H9 (cell line): ENCODE results near the gene TXLNB. TPM values are rescaled to one million over a fixed set of nuclear protein-coding genes. Genes with fewer than 3 reads are reported as not detected.

ENCODE experiments used
- DNase-seq: peaks from one replicate; pipeline ENCODE4 v3.0.0-alpha.2; 2017
- H2AFZ ChIP-seq: one replicate; pipeline ENCODE4 v1.6.1; 2013; ENCODE audit warnings: mild to moderate bottlenecking, low read length, control low read depth, moderate library complexity
- H2AK5ac ChIP-seq: 2 replicates; pipeline ENCODE4 v1.6.1; 2013; ENCODE audit warnings: low read length, control low read depth, mixed read lengths; ENCODE audit not compliant: insufficient read length
- H2BK120ac ChIP-seq: one replicate; pipeline ENCODE4 v1.6.1; 2013; ENCODE audit warnings: low read depth, mild to moderate bottlenecking, low read length, control low read depth, inconsistent platforms; ENCODE audit not compliant: poor library complexity, severe bottlenecking
- H2BK12ac ChIP-seq: 2 replicates; pipeline ENCODE4 v1.6.1; 2013; ENCODE audit warnings: low read length, control low read depth, mixed read lengths, low read depth; ENCODE audit not compliant: insufficient read length
- H2BK15ac ChIP-seq: 2 replicates; pipeline ENCODE4 v1.6.1; 2013; ENCODE audit warnings: low read depth, low read length, control low read depth
- H2BK20ac ChIP-seq: one replicate; pipeline ENCODE4 v1.6.1; 2013; ENCODE audit warnings: low read depth, mild to moderate bottlenecking, low read length, control low read depth, inconsistent platforms; ENCODE audit not compliant: poor library complexity, severe bottlenecking
- H2BK5ac ChIP-seq: 2 replicates; pipeline ENCODE4 v1.6.1; 2013; ENCODE audit warnings: low read length, control low read depth, mixed read lengths; ENCODE audit not compliant: insufficient read length
- H3K14ac ChIP-seq: 2 replicates; pipeline ENCODE4 v1.6.1; 2013; ENCODE audit warnings: low read length, control low read depth; ENCODE audit not compliant: insufficient read depth
- H3K18ac ChIP-seq: 2 replicates; pipeline ENCODE4 v1.6.1; 2013; ENCODE audit warnings: low read depth, mild to moderate bottlenecking, mixed read lengths, low read length, control low read depth; ENCODE audit not compliant: insufficient read length
- H3K23ac ChIP-seq: 2 replicates; pipeline ENCODE4 v1.6.1; 2013; ENCODE audit warnings: low read length, control low read depth, mixed read lengths, low read depth; ENCODE audit not compliant: insufficient read length
- H3K23me2 ChIP-seq: 2 replicates; pipeline ENCODE4 v1.6.1; 2013; ENCODE audit warnings: low read depth, mild to moderate bottlenecking, mixed read lengths, low read length, control low read depth; ENCODE audit not compliant: insufficient read length, poor library complexity, severe bottlenecking
- H3K27ac ChIP-seq: 2 replicates; pipeline ENCODE4 v1.5.1; 2013; ENCODE audit warnings: low read length, control low read depth, mixed read lengths, low read depth; ENCODE audit not compliant: insufficient read length
- H3K27me3 ChIP-seq: 2 replicates; pipeline ENCODE4 v1.6.1; 2013; ENCODE audit warnings: low read length, control low read depth, inconsistent platforms; ENCODE audit not compliant: insufficient read depth
- H3K4ac ChIP-seq: 2 replicates; pipeline ENCODE4 v1.6.1; 2013; ENCODE audit warnings: low read depth, mild to moderate bottlenecking, control low read depth, inconsistent platforms, low read length, moderate library complexity
- H3K4me1 ChIP-seq: 2 replicates; pipeline ENCODE4 v1.6.1; 2013; ENCODE audit warnings: low read length, control low read depth, inconsistent platforms; ENCODE audit not compliant: insufficient read depth
- H3K4me2 ChIP-seq: 2 replicates; pipeline ENCODE4 v1.6.1; 2013; ENCODE audit warnings: low read length, control low read depth, mixed read lengths; ENCODE audit not compliant: insufficient read length, insufficient read depth
- H3K56ac ChIP-seq: 2 replicates; pipeline ENCODE4 v1.6.1; 2013; ENCODE audit warnings: low read depth, mild to moderate bottlenecking, mixed read lengths, low read length, control low read depth; ENCODE audit not compliant: insufficient read length
- H3K79me1 ChIP-seq: 2 replicates; pipeline ENCODE4 v1.6.1; 2013; ENCODE audit warnings: low read depth, mild to moderate bottlenecking, moderate library complexity, low read length, control low read depth, inconsistent platforms; ENCODE audit not compliant: insufficient read depth, poor library complexity, severe bottlenecking
- H3K79me2 ChIP-seq: 2 replicates; pipeline ENCODE4 v1.6.1; 2013; ENCODE audit warnings: low read length, control low read depth, inconsistent platforms; ENCODE audit not compliant: insufficient read depth
- H3K9ac ChIP-seq: 2 replicates; pipeline ENCODE4 v1.6.1; 2013; ENCODE audit warnings: low read length, control low read depth, mixed read lengths; ENCODE audit not compliant: insufficient read length; ENCODE audit errors: extremely low read depth
- H3K9me3 ChIP-seq: one replicate; pipeline ENCODE4 v1.6.1; 2013; ENCODE audit warnings: low read depth, low read length, inconsistent platforms; ENCODE audit not compliant: control insufficient read depth
- H3T11ph ChIP-seq: one replicate; pipeline ENCODE4 v1.6.1; 2013; ENCODE audit warnings: mild to moderate bottlenecking, low read length, control low read depth, inconsistent platforms
- H4K20me1 ChIP-seq: one replicate; pipeline ENCODE4 v1.6.1; 2013; ENCODE audit not compliant: control insufficient read depth, insufficient read length, insufficient read depth
- H4K5ac ChIP-seq: 2 replicates; pipeline ENCODE4 v1.6.1; 2013; ENCODE audit warnings: low read depth, mild to moderate bottlenecking, mixed read lengths, low read length, control low read depth; ENCODE audit not compliant: insufficient read length
- H4K8ac ChIP-seq: replicated peaks from 2 replicates; pipeline ENCODE4 v1.6.1; 2013; ENCODE audit warnings: low read length, control low read depth, mixed read lengths, low read depth; ENCODE audit not compliant: insufficient read length
- H4K91ac ChIP-seq: 2 replicates; pipeline ENCODE4 v1.6.1; 2013; ENCODE audit warnings: low read depth, mild to moderate bottlenecking, moderate library complexity, mixed read lengths, low read length, control low read depth; ENCODE audit not compliant: insufficient read length
- H3K27ac Mint-ChIP-seq, 3 experiments: 2 replicates in 2 of 3; 3 replicates in 1 of 3; pipeline ENCODE4 v1.8.0; 2020 to 2021; ENCODE audit warnings: mixed read lengths in 3 of 3, mild to moderate bottlenecking in 1 of 3, moderate library complexity in 1 of 3
- H3K27me3 Mint-ChIP-seq: 2 replicates; pipeline ENCODE4 v1.8.0; 2021; ENCODE audit warnings: low read depth, mild to moderate bottlenecking, moderate library complexity, mixed read lengths
- H3K36me3 Mint-ChIP-seq, 3 experiments: 2 replicates in 2 of 3; 3 replicates in 1 of 3; pipeline ENCODE4 v1.8.0; 2020 to 2021; ENCODE audit warnings: low read depth in 3 of 3, mixed read lengths in 3 of 3; ENCODE audit not compliant: insufficient read depth in 1 of 3
- H3K4me1 Mint-ChIP-seq, 2 experiments: 2 replicates each; pipeline ENCODE4 v1.8.0; 2020; ENCODE audit warnings: mixed read lengths in 2 of 2
- H3K4me3 Mint-ChIP-seq, 2 experiments: 2 replicates in 1 of 2; 3 replicates in 1 of 2; pipeline ENCODE4 v1.8.0; 2020 to 2021; ENCODE audit warnings: mild to moderate bottlenecking in 2 of 2, mixed read lengths in 2 of 2, moderate library complexity in 1 of 2
- H3K9me3 Mint-ChIP-seq, 2 experiments: 2 replicates in 1 of 2; 3 replicates in 1 of 2; pipeline ENCODE4 v1.8.0; 2020; ENCODE audit warnings: mild to moderate bottlenecking in 2 of 2, mixed read lengths in 2 of 2, moderate library complexity in 1 of 2
- WGBS: extraction: QIAGEN DNeasy Blood & Tissue Kit; methylation state at CpG from one replicate; pipeline ENCODE4 v1.1.7; 2013; ENCODE audit warnings: missing lambda C conversion rate, low lambda C conversion rate, mixed read lengths; ENCODE audit not compliant: insufficient read length; ENCODE audit errors: extremely low coverage; 5-methylcytosine and 5-hydroxymethylcytosine counted together
- total RNA-seq: library from RNA; stranded (reverse); gene quantifications from 2 replicates; pipeline ENCODE4 v1.2.1, GENCODE V29; 2021
- TF ChIP-seq, protein P1 (sequence below): fragments of 200-600 bp; sonication (generic); conservative IDR thresholded peaks from 3 replicates; pipeline ENCODE4 v1.8.0; 2021; ENCODE audit warnings: antibody characterized with exemption, mild to moderate bottlenecking

The TXLNB gene
- total RNA-seq, 1 experiment from 2014 or later: 0.04 TPM

DNA sequence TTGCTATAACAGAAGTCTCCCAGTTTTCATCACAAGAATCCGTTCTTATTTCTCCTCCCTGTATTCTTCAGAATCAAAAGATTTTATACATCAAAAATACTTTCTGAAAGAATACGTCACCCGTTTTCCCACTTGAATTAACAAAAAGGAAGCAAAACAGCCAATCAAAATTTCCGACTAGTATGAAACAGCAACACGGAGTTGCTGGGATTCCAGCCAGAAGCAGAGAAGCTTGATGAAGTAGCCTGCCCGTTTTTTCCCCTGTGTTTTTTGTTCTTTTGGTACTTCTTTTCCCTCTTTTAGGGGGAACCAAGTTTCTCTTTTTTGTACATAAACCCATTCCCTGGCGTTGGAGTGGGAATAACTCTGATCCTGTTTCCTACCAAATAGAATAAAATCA lies 14.6 kb downstream of the TXLNB start:
- H3K79me1 ChIP-seq: no peaks in the 10 kb centered on the region
- no peak overlapping the region for H4K8ac ChIP-seq
- no peak overlapping the region for H3K4me3 Mint-ChIP-seq
- H3K36me3 Mint-ChIP-seq: no peaks in the 10 kb centered on the region
- no peaks in the 10 kb centered on the region for H3K4me1 ChIP-seq
- H4K20me1 ChIP-seq: no peaks in the 10 kb centered on the region
- TF ChIP-seq, protein P1, sequence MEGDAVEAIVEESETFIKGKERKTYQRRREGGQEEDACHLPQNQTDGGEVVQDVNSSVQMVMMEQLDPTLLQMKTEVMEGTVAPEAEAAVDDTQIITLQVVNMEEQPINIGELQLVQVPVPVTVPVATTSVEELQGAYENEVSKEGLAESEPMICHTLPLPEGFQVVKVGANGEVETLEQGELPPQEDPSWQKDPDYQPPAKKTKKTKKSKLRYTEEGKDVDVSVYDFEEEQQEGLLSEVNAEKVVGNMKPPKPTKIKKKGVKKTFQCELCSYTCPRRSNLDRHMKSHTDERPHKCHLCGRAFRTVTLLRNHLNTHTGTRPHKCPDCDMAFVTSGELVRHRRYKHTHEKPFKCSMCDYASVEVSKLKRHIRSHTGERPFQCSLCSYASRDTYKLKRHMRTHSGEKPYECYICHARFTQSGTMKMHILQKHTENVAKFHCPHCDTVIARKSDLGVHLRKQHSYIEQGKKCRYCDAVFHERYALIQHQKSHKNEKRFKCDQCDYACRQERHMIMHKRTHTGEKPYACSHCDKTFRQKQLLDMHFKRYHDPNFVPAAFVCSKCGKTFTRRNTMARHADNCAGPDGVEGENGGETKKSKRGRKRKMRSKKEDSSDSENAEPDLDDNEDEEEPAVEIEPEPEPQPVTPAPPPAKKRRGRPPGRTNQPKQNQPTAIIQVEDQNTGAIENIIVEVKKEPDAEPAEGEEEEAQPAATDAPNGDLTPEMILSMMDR: no peak
- H3K23me2 ChIP-seq: no peaks in the 10 kb centered on the region
- H3K9me3 Mint-ChIP-seq: no peaks in the 10 kb centered on the region
- no peak overlapping the region for H4K5ac ChIP-seq
- H3K27me3 Mint-ChIP-seq: no peaks in the 10 kb centered on the region
- no peak overlapping the region for H3T11ph ChIP-seq
- no peak overlapping the region for H2BK12ac ChIP-seq
- no peak overlapping the region for H2AK5ac ChIP-seq
- no peak overlapping the region for H3K4ac ChIP-seq
- WGBS: no CpG with 5 or more reads among the region's 7 CpGs
- H3K18ac ChIP-seq: no peak overlapping the region
- no peak for DNase-seq
- H2BK20ac ChIP-seq: no peak overlapping the region
- no peak overlapping the region for H3K56ac ChIP-seq
- H3K27me3 ChIP-seq: no peaks in the 10 kb centered on the region
- no peak overlapping the region for H2BK5ac ChIP-seq
- no peak overlapping the region for H3K23ac ChIP-seq
- H3K9me3 ChIP-seq: no peaks in the 10 kb centered on the region
- H2BK120ac ChIP-seq: no peak overlapping the region
- H3K14ac ChIP-seq: no peak overlapping the region
- H2AFZ ChIP-seq: no peak overlapping the region
- no peaks in the 10 kb centered on the region for H3K79me2 ChIP-seq
- 0 out of 4 replicates have a peak, but pooled peaks cover 2% of the 10 kb centered on the region in 2 experiments for H3K4me1 Mint-ChIP-seq
- H4K91ac ChIP-seq: no peak overlapping the region
- no peak overlapping the region for H3K27ac ChIP-seq
- H3K4me2 ChIP-seq: no peak overlapping the region
- H3K9ac ChIP-seq: no peak overlapping the region
- no peak overlapping the region for H3K27ac Mint-ChIP-seq
- no peak overlapping the region for H2BK15ac ChIP-seq
